Mesendoderm (in vitro differentiated cells): ENCODE data around the gene CLSTN2.

Experiments used
- DNase-seq: peaks from one replicate; pipeline ENCODE4 v3.0.0; 2013
- H2AK5ac ChIP-seq: 2 replicates; pipeline ENCODE4 v1.6.1; 2013; ENCODE audit warnings: low read length, inconsistent platforms
- H2BK120ac ChIP-seq: 2 replicates; pipeline ENCODE4 v1.6.1; 2013; ENCODE audit warnings: low read depth, mild to moderate bottlenecking, low read length, moderate library complexity, mixed read lengths
- H2BK15ac ChIP-seq: replicated peaks from 2 replicates; pipeline ENCODE4 v1.6.1; 2013; ENCODE audit warnings: low read depth, mild to moderate bottlenecking, moderate library complexity
- H2BK5ac ChIP-seq: 2 replicates; pipeline ENCODE4 v1.6.1; 2013; ENCODE audit warnings: low read length, inconsistent platforms
- H3K18ac ChIP-seq: 2 replicates; pipeline ENCODE4 v1.6.1; 2013; ENCODE audit warnings: mild to moderate bottlenecking, low read length, mixed read lengths
- H3K23ac ChIP-seq: one replicate; pipeline ENCODE4 v1.6.1; 2013; ENCODE audit warnings: low read length
- H3K27ac ChIP-seq: 2 replicates; pipeline ENCODE4 v1.5.1; 2013; ENCODE audit warnings: low read depth, mild to moderate bottlenecking, inconsistent platforms, low read length, moderate library complexity
- H3K27me3 ChIP-seq: 2 replicates; pipeline ENCODE4 v1.6.1; 2013; ENCODE audit warnings: low read length, control low read depth, mild to moderate bottlenecking, inconsistent platforms; ENCODE audit not compliant: insufficient read depth, poor library complexity
- H3K36me3 ChIP-seq: 2 replicates; pipeline ENCODE4 v1.6.1; 2013; ENCODE audit warnings: low read length, inconsistent platforms; ENCODE audit not compliant: control insufficient read depth, insufficient read depth
- H3K4ac ChIP-seq: one replicate; pipeline ENCODE4 v1.6.1; 2013; ENCODE audit warnings: low read depth, mild to moderate bottlenecking, low read length, moderate library complexity
- H3K4me1 ChIP-seq: 2 replicates; pipeline ENCODE4 v1.6.1; 2013; ENCODE audit warnings: low read depth, low read length, inconsistent platforms; ENCODE audit not compliant: control insufficient read depth
- H3K4me2 ChIP-seq: 2 replicates; pipeline ENCODE4 v1.6.1; 2013; ENCODE audit warnings: low read length
- H3K4me3 ChIP-seq: 2 replicates; pipeline ENCODE4 v1.5.1; 2013; ENCODE audit warnings: mild to moderate bottlenecking, low read length
- H3K56ac ChIP-seq: one replicate; pipeline ENCODE4 v1.6.1; 2013; ENCODE audit warnings: low read length
- H3K79me1 ChIP-seq: 2 replicates; pipeline ENCODE4 v1.6.1; 2013; ENCODE audit warnings: low read length, inconsistent platforms
- H3K79me2 ChIP-seq: 2 replicates; pipeline ENCODE4 v1.6.1; 2013; ENCODE audit warnings: mild to moderate bottlenecking, low read length; ENCODE audit not compliant: control insufficient read depth, insufficient read depth
- H3K9ac ChIP-seq: 2 replicates; pipeline ENCODE4 v1.6.1; 2013; ENCODE audit warnings: low read length, inconsistent platforms
- H4K5ac ChIP-seq: one replicate; pipeline ENCODE4 v1.6.1; 2013; ENCODE audit warnings: low read length
- H4K8ac ChIP-seq: one replicate; pipeline ENCODE4 v1.6.1; 2013; ENCODE audit warnings: low read depth, mild to moderate bottlenecking, control low read depth, low read length, moderate library complexity
- WGBS: extraction: QIAGEN DNeasy Blood & Tissue Kit; methylation state at CpG from one replicate; pipeline ENCODE4 v1.1.7; 2013; ENCODE audit warnings: low lambda C conversion rate, missing lambda C conversion rate; ENCODE audit not compliant: insufficient coverage; ENCODE audit errors: extremely low coverage; 5-methylcytosine and 5-hydroxymethylcytosine counted together

The CLSTN2 gene

GRCh38 chr3:140557476-140557875 lies 622.5 kb downstream of the CLSTN2 start:
- H3K27ac ChIP-seq, result no peak overlapping the region
- no peaks in the 10 kb centered on the region for H3K4me1 ChIP-seq
- H3K4me3 ChIP-seq, result no peak overlapping the region
- H3K18ac ChIP-seq, result no peak overlapping the region
- no peak overlapping the region for H3K4ac ChIP-seq
- no peaks in the 10 kb centered on the region for H3K27me3 ChIP-seq
- no peaks in the 10 kb centered on the region for H3K79me1 ChIP-seq
- no peak overlapping the region for H3K56ac ChIP-seq
- H2BK15ac ChIP-seq, result no peak overlapping the region
- H3K4me2 ChIP-seq, result no peak overlapping the region
- no peak overlapping the region for H2BK120ac ChIP-seq
- DNase-seq, result no peak
- no peaks in the 10 kb centered on the region for H3K36me3 ChIP-seq
- no peak overlapping the region for H2AK5ac ChIP-seq
- H3K9ac ChIP-seq, result no peak overlapping the region
- H4K8ac ChIP-seq, result no peak overlapping the region
- no CpG with 5 or more reads among the region's 4 CpGs for WGBS
- H3K79me2 ChIP-seq, result no peaks in the 10 kb centered on the region
- no peak overlapping the region for H4K5ac ChIP-seq
- H2BK5ac ChIP-seq, result no peak overlapping the region
- H3K23ac ChIP-seq, result no peak overlapping the region

GRCh38 chr3:140559546-140559945 lies 624.6 kb downstream of the CLSTN2 start:
- Histone ChIP-seq H3K79me2 (no peaks in the 10 kb centered on the region), H2BK5ac (no peak overlapping the region), H3K9ac (no peak overlapping the region), H3K27me3 (no peaks in the 10 kb centered on the region), H3K23ac (no peak overlapping the region), H3K36me3 (no peaks in the 10 kb centered on the region), H3K18ac (no peak overlapping the region), H2BK15ac (no peak overlapping the region), H3K4me1 (no peaks in the 10 kb centered on the region), H3K27ac (no peak overlapping the region), H3K4me3 (no peak overlapping the region), H2BK120ac (no peak overlapping the region), H3K4ac (no peak overlapping the region), H3K4me2 (no peak overlapping the region), H2AK5ac (no peak overlapping the region), H4K8ac (no peak overlapping the region), H4K5ac (no peak overlapping the region), H3K56ac (no peak overlapping the region), H3K79me1 (no peaks in the 10 kb centered on the region)
- no peak for DNase-seq
- WGBS, result no CpG with 5 or more reads among the region's 4 CpGs

- DNase-seq, result no peak
- H3K4me1 ChIP-seq, result no peaks in the 10 kb centered on the region
- no peak overlapping the region for H2AK5ac ChIP-seq
- H4K8ac ChIP-seq, result no peak overlapping the region
- no peaks in the 10 kb centered on the region for H3K27me3 ChIP-seq
- no peak overlapping the region for H3K9ac ChIP-seq
- H3K4me3 ChIP-seq, result no peak overlapping the region
- no peak overlapping the region for H3K18ac ChIP-seq
- H3K4me2 ChIP-seq, result no peak overlapping the region
- H3K79me2 ChIP-seq, result no peaks in the 10 kb centered on the region
- no peak overlapping the region for H3K4ac ChIP-seq
- H3K23ac ChIP-seq, result no peak overlapping the region
- no peaks in the 10 kb centered on the region for H3K79me1 ChIP-seq
- H3K56ac ChIP-seq, result no peak overlapping the region
- no peak overlapping the region for H3K27ac ChIP-seq
- H2BK5ac ChIP-seq, result no peak overlapping the region
- no peak overlapping the region for H4K5ac ChIP-seq
- H2BK120ac ChIP-seq, result no peak overlapping the region
- no peak overlapping the region for H2BK15ac ChIP-seq
- no peaks in the 10 kb centered on the region for H3K36me3 ChIP-seq
- WGBS, result no CpG with 5 or more reads among the region's 7 CpGs
Observed at GRCh38 chr3:140563206-140563760, 628.3 kb downstream of the CLSTN2 start.

- H3K36me3 ChIP-seq, result no peaks in the 10 kb centered on the region
- H3K56ac ChIP-seq, result no peak overlapping the region
- no peak overlapping the region for H2BK5ac ChIP-seq
- no peak overlapping the region for H3K4ac ChIP-seq
- no peak overlapping the region for H4K5ac ChIP-seq
- H3K27ac ChIP-seq, result no peak overlapping the region
- no peak overlapping the region for H2AK5ac ChIP-seq
- H3K79me2 ChIP-seq, result no peaks in the 10 kb centered on the region
- H3K23ac ChIP-seq, result no peak overlapping the region
- H3K18ac ChIP-seq, result no peak overlapping the region
- no peak overlapping the region for H3K4me2 ChIP-seq
- H2BK15ac ChIP-seq, result no peak overlapping the region
- H4K8ac ChIP-seq, result no peak overlapping the region
- no CpG with 5 or more reads among the region's 2 CpGs for WGBS
- H3K4me1 ChIP-seq, result no peaks in the 10 kb centered on the region
- H3K4me3 ChIP-seq, result no peak overlapping the region
- no peak for DNase-seq
- H3K27me3 ChIP-seq, result no peaks in the 10 kb centered on the region
- no peak overlapping the region for H3K9ac ChIP-seq
- no peaks in the 10 kb centered on the region for H3K79me1 ChIP-seq
- H2BK120ac ChIP-seq, result no peak overlapping the region
Observed at GRCh38 chr3:140568131-140568530, 633.1 kb downstream of the CLSTN2 start.

- H3K27me3 ChIP-seq, result no peaks in the 10 kb centered on the region
- no peaks in the 10 kb centered on the region for H3K36me3 ChIP-seq
- H3K56ac ChIP-seq, result no peak overlapping the region
Observed at GRCh38 chr3:140568842-140569520, 634.0 kb downstream of the CLSTN2 start.

GRCh38 chr3:140570602-140571001 lies 635.6 kb downstream of the CLSTN2 start:
- Histone ChIP-seq H2BK120ac (no peak overlapping the region), H3K79me1 (no peaks in the 10 kb centered on the region), H3K4me1 (no peaks in the 10 kb centered on the region), H3K27ac (no peak overlapping the region), H2BK15ac (no peak overlapping the region), H3K4me2 (no peak overlapping the region), H3K4me3 (no peak overlapping the region), H2AK5ac (no peak overlapping the region), H3K56ac (no peak overlapping the region), H3K79me2 (no peaks in the 10 kb centered on the region), H4K5ac (no peak overlapping the region), H4K8ac (no peak overlapping the region), H3K18ac (no peak overlapping the region), H3K4ac (no peak overlapping the region), H3K23ac (no peak overlapping the region), H3K27me3 (no peaks in the 10 kb centered on the region), H3K36me3 (no peaks in the 10 kb centered on the region), H3K9ac (no peak overlapping the region), H2BK5ac (no peak overlapping the region)
- DNase-seq, result no peak
- no CpG with 5 or more reads among the region's 3 CpGs for WGBS

More at GRCh38 chr3:140568842-140569520, 634.0 kb downstream of the CLSTN2 start:
- H3K4me2 ChIP-seq, result no peak overlapping the region
- H2BK5ac ChIP-seq, result no peak overlapping the region
- no peak overlapping the region for H2AK5ac ChIP-seq
- H3K18ac ChIP-seq, result no peak overlapping the region
- no peak overlapping the region for H3K4ac ChIP-seq
- H4K8ac ChIP-seq, result no peak overlapping the region
- H2BK15ac ChIP-seq, result no peak overlapping the region
- H3K79me1 ChIP-seq, result no peaks in the 10 kb centered on the region
- no peak overlapping the region for H3K23ac ChIP-seq
- no peak overlapping the region for H2BK120ac ChIP-seq
- WGBS, result no CpG with 5 or more reads among the region's 3 CpGs
- H3K27ac ChIP-seq, result no peak overlapping the region
- H3K4me3 ChIP-seq, result no peak overlapping the region
- H4K5ac ChIP-seq, result no peak overlapping the region
- no peak overlapping the region for H3K9ac ChIP-seq
- H3K79me2 ChIP-seq, result no peaks in the 10 kb centered on the region
- H3K4me1 ChIP-seq, result no peaks in the 10 kb centered on the region
- DNase-seq, result no peak
